Tongue (tissue), 2 donors: ENCODE data around the gene AFAP1. TPM values are rescaled to one million over a fixed set of nuclear protein-coding genes. Genes with fewer than 3 reads are reported as not detected.
A peak's percentile ranks its signal among the peaks of the same experiment; 100 is the strongest.

Source experiments
- DNase-seq: peaks from one replicate; pipeline ENCODE4 v3.0.0-alpha.2; 2015
- total RNA-seq: library from RNA; depleted of rRNA; stranded (reverse); fragments of >200 nt; gene quantifications from one replicate; pipeline ENCODE4 v1.2.3, GENCODE V29; 2014

The AFAP1 gene
- total RNA-seq, 1 donor from 2014 or later = 36.4 TPM

GRCh38 chr4:7753271-7753670 is 186.4 kb downstream of the AFAP1 start:
- no peak for DNase-seq

DNA sequence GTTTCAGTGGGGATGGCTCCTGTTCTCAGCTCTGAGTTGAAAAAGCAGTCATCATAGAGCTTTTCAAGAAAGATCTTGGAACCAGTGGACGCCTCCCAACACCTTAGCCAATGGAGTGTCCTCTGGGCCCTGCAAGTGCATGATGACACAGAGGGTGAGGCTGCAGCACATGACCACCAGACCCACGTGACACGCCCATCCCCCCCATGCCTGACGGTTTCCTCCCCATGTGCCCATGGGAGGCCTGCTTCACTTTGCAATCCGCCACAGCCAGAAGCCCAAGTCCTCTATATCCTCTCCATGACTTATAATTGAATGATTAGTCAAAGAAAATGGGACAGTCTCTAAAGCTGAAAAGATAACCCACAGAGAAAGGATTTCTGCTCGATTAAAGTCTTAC is 187.0 kb downstream of the AFAP1 start:
- no peak for DNase-seq

- DNase-seq = no peak
These were observed 188.7 kb downstream of the AFAP1 start for GRCh38 chr4:7750972-7751371.

- peak; percentile 43 for DNase-seq
These were observed 189.1 kb downstream of the AFAP1 start for GRCh38 chr4:7750523-7750922.

GRCh38 chr4:7747566-7747965 is 192.1 kb downstream of the AFAP1 start:
- DNase-seq = peak; percentile 64

- DNase-seq = no peak
These were observed 192.6 kb downstream of the AFAP1 start for GRCh38 chr4:7747062-7747385.

DNA sequence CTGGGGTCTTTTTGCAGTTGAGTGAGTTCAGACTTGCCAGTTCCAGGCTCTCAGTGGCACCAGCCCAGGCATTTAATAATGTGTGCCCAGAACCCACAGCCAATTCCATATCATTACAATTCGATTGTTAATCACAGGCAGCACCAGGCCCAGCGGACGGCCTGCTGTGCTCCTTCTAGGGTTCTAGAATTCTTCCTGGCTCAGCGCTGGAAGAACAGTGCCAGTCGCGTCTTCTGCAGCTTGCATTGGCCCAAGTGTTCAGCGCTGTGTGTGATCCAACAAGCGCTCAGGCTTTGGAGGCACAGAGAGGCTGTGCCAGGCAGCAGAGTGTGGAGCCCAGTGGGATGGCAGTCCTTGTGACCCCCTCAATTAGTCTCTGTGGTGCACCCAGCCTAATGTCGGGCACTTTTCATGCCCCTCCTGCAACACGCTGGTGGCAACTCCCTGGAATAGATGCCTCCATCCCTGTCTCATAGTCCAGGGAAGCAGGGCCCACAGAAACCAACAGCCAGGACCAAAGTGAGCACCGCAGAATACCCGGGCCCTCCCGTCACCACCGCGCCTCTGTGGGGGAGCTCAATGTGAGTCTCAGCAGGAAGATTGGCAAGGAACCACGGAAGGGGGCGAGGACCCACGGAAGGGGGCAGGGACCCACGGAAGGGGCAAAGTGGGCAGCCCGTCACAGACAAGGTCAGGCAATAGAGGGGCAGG is 193.2 kb downstream of the AFAP1 start:
- DNase-seq = no peak

DNA sequence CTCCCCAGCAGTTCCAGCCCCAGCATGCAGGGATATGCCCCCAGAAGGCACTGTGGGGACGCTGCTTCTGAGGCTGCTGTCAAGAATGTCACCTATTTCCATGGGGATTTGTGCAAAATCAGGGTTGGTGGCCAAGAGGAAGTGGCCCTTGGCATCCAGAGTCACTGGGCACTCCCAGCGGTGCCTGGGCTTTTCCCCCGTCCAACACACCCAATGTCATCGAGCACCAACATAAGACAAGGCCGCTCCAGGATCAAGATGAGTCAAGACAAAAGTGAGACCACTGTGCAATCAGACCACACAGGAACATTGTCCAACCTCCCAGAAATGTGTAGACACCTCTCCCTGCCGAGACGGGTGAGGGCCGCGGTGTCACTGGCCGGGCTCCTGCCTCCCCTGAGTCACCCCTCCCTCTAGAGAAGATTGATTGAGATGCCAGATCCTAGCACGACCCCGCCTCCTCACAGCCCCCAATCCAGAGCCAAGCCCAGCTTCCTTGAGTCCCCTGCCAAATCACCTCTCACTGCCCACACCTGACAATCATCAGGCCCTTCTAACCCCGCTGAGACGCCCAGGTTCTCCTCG is 194.3 kb downstream of the AFAP1 start:
- DNase-seq = no peak

GRCh38 chr4:7744142-7744804 is 195.4 kb downstream of the AFAP1 start:
- no peak for DNase-seq

- no peak for DNase-seq
These were observed 196.8 kb downstream of the AFAP1 start for GRCh38 chr4:7742807-7743280.

DNA sequence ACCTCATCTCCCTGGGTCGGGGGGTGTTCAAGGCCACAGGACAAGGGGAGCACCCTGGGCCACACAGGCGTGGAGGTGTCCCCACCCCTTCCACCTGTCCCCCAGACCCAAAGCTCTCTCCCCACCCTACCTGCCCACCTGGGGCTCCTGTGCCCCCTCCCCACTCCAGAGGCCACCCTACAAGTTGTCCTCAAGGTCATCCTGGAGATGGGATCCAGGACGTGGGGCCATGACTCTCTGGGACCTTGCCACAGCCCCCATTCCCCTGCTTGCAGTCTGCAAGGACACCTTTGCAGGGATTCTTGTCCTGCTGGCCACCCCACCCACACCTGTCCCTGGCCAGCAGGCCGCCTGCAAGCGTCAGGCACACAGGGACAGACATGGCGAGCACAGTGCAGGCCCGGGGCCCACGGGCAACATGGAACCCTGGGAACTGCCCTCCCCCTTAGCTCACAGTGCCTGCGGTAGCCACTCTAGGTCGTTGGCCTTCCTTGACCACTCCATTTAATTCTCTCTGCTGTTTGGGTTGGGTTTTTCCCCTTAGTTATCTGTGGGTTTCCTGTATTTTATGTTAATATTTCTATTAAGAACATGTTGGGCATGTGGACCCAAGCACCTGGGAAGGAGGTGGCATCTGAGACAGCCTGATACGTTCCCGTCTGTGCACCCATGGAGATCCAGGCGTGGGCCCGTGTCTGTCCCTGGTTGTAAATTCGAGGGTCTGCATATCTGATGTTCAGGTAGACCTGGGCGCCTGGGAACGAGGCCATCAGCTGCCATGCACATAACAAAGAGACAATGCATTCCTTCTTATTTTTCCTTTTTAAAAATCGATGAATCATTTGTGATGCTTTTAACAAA is 197.5 kb downstream of the AFAP1 start:
- no peak for DNase-seq

GRCh38 chr4:7740866-7741525 is 198.7 kb downstream of the AFAP1 start:
- DNase-seq = no peak

GRCh38 chr4:7739918-7740865 is 199.5 kb downstream of the AFAP1 start:
- DNase-seq = no peak

DNA sequence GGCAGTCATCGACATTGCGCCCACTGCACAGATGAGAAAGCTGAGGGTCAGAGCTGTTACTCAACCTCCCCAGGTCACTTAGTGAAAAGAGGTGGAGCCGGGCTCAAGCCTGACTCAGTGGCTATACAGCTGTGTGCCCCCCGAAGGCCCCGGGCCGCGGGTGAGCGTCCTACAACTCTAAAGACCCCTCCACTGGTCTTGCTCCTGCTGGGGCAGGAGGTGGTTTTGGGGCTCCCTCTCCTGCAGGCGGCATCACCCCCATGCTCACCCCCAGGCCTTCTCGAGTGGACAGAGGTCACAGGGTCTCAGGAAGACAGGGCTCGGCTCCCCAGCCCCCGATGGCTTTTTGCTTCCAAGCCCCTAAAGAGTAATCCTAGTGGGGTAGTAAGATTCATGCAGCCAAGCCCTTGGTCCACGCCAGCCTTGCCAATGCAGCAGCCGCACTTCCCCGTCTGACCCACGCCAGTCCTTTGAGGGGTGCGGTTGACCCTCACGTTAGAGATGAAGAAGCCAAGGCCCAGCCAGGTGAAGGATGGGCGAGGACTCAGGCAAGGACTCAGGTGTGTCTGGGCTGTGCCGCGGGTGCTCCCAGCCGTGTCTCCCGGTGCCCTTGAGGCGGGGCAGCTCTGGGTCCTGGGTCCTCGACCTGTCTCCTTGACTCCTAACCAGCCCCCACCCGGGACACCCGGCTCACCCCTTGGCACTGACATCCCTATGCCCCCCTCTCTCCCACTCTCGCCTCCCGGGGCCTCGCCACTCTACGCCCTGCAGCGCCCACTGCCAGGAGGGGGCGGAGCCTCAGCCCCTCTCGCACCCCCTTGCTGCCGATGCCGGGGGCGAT is 200.4 kb downstream of the AFAP1 start:
- DNase-seq = no peak

GRCh38 chr4:7738458-7739076 is 201.1 kb downstream of the AFAP1 start:
- no peak for DNase-seq

- no peak for DNase-seq
These were observed 201.8 kb downstream of the AFAP1 start for GRCh38 chr4:7737752-7738457.

GRCh38 chr4:7737268-7737645 is 202.4 kb downstream of the AFAP1 start:
- no peak for DNase-seq

GRCh38 chr4:7736436-7737267 is 203.0 kb downstream of the AFAP1 start:
- DNase-seq = no peak
